HG03139 (cell line): ENCODE measurements around the gene PLCB3.

Experiments used
- ATAC-seq: cut with Tn5 transposase; IDR thresholded peaks from one replicate; pipeline ENCODE4 v1.9.1; 2021; ENCODE audit not compliant: unreplicated experiment

Gene PLCB3

DNA sequence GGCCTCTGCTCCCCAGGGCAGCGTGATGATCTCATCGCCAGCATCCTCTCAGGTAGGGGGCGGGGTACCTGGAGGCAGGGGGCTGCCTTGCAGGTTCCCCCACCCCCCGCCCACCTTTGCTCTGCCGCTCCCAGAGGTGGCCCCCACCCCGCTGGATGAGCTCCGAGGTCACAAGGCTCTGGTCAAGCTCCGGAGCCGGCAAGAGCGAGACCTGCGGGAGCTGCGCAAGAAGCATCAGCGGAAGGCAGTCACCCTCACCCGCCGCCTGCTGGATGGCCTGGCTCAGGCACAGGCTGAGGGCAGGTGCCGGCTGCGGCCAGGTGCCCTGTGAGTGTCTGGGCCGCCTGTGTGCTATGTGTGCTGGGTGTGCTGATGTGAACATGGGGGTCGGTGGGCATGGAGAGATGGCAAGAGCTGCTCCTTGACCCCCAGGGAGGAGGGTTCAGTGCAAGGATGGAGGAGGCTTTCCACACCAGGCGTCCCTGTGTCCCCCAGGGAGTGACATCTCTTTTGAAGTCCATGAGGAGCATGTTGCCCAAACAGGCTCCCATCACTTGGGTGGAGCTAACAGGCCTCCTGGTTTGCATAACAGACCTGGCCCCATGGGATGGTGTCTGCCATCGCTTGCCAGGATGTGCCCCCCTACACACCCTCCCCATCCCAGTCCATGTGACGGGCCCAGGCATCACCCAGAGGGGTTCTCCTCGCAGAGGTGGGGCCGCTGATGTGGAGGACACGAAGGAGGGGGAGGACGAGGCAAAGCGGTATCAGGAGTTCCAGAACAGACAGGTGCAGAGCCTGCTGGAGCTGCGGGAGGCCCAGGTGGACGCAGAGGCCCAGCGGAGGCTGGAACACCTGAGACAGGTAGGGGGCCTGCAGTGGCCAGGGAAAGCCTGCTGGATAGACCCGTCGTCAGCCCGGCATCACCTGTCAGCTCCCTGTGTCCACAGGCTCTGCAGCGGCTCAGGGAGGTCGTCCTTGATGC lies 14.1 kb downstream of the PLCB3 start:
- no peak for ATAC-seq

DNA sequence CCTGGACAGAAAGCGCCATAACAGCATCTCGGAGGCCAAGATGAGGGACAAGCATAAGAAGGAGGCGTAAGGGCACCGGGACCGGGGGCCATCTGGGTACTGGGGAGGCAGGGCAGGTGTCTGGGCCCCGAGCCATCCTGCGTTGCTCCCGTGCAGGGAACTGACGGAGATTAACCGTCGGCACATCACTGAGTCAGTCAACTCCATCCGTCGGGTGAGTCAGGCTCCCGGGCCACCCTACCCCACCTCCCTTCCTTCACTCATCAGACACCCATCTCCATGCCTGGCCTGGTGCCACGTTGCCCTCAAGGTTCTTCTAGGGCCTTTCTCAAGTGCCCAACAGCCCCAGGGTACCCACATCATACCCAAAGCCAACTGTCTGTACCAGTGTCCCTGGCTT lies 15.0 kb downstream of the PLCB3 start:
- no peak for ATAC-seq

DNA sequence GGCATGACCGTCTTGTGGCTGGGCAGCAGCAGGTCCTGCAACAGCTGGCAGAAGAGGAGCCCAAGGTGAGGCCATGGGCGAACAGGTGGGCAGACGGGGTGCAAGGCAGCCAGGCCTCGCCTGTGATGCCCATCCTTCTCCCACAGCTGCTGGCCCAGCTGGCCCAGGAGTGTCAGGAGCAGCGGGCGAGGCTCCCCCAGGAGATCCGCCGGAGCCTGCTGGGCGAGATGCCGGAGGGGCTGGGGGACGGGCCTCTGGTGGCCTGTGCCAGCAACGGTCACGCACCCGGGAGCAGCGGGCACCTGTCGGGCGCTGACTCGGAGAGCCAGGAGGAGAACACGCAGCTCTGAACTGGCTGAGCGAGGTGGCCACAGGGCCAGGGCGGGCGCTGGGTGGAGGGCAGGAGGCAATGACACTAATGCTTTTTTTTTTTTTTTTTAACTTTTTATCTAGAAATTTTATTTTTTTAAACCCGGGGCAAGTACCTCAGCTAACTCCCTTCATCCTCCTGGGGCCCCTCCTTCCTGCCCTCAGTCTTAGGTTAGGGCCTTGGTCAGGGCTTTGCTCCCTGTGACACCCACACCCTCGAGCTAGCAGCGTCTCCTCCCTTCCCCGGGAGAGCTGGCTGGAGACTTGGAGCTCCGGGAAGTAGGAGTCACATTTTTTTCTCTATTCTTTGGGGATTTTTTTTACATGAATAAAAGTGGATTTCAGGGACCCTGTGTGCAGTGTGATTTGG lies 16.0 kb downstream of the PLCB3 start:
- no peak for ATAC-seq

DNA sequence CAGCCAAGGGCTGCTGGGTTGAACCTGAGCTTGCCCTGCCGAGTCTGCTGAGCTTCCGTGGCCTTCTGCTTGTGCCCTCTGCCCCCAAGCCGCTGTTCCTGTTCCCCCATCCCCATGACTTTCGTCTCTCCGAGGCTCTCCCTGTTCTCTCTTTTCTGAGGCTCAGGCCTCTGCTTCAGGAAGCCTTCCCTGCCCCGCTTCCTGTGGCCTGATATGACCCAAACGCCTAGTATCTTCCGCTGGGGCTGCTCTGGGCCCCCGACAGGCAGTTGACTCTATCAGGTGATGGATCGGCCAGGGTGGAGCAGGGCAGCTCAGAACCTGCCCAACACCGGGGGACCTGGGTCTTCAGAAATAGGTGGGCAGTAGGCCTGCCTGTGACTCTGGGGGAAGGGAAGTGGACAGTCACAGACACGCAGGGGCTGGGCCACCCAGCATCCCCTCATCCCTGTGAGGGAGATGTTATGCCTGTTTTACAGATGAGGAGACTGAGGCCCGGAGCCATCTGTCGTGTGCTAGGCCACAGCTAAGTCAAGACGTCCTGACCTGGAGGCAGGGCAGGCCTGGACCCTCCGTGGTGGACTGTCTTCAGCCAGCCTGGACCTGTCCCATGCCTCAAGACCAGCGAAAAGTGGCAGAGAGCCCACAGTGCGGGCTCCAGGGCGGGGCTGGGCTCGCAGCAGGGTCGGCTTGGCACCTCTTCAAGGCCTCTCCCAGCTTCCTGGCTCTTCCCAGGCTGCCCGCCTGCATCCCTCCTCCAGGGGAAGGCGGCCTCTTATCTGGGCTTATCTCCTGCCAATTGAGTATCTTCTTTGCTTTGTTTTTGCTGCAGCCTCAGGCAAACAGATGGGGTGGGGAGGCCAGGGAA lies 16.9 kb downstream of the PLCB3 start:
- no peak for ATAC-seq

DNA sequence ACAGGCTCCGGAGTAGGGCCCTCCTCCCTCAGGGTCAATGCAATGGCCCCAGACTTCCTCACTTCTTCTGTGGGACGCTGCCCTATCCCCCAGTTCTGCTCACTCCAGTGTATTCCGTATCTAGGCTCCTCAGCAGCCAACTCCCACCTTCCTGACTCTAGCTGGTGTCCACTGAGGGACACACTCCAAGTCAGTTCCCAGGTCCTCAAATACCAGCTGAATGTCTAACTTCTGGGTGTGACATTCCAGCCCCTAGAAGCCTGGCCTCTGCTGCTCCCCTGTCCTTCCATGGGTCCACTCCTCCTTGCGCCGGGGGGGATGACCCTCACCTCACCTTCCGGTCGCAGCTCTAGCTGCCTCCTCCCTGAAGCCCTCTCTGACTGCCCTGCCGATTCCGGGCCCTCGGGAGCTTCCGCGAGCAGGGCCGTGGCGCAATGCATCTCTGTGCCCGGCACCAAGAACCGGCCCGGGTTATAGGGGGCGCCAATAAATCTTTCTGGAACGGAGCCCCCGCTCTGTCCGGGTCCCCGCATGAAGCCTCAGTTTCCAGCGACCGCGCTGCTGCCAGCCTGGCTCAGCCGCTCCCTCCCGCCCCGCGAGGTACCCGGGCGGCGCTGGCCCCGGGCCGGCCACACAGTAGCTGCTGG lies 17.7 kb downstream of the PLCB3 start:
- ATAC-seq = no peak

DNA sequence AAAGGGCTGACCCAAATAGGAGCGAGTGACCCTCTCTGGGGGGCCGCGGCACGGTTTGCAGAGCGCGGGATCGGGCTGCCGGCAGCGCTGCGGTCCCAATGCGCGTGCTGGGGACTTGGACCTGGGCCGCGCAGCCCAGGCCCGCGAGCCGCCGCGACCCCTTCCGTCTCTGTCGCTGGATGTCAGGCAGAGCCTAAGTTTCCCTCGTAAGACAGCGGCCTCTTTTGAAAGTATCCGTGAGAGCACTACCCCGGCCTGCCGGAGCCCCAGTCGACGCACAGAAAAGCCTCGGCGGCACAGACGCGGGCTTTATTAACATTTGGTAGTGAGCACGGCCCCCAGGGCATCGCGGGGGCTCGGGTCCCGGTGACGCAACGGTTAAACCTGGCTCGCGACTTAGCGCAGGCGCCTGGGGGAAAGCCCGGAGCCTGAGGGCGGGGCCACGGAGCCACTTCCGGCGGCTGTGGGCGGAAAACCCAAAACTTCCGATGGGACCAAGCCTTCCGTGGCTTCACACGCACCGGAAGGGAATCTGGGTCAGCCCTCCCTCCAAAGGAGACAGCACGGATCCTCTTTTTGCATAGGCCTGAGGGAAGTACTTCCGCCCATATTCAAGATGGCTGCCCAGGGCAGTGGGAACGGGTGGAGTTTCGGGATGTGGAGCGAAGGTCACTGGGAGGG lies 18.4 kb downstream of the PLCB3 start:
- peak; percentile 56 for ATAC-seq

DNA sequence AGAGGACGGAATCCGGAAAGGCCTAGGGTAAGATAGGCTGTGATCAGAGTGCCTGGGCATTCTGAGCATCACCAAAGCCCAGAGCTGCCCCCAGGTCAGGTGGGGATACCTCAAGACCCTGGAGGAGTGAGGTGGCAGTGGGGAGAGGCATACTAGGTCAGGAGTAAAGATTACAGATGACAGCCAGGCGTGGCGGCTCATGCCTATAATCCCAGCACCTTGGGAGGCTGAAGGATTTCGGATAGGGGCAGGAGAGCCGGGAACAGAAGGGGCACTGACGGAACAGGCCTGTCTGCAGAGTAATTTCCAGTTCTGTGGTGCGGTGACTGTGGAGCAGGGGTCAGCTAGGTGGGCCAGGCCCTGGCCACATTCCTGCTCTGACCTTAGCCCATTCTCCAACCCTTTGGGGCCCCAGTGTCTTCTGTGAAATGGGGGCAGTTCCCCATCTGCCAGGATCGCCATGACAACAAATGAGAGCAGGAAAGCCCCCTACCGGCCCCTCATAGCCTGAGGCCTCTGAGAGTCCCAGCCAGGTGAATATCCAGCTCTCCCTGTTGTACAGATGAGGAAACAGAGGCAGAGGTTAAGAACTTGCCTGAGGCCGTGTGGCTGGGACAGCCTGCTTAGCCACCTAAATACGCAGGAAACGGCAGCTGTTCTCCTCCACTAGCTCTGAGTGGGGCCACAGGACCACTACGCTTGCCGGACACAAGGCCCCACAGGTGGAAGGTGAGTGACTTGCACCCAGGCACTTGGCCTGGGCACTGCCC lies 23.9 kb downstream of the PLCB3 start:
- no peak for ATAC-seq

DNA sequence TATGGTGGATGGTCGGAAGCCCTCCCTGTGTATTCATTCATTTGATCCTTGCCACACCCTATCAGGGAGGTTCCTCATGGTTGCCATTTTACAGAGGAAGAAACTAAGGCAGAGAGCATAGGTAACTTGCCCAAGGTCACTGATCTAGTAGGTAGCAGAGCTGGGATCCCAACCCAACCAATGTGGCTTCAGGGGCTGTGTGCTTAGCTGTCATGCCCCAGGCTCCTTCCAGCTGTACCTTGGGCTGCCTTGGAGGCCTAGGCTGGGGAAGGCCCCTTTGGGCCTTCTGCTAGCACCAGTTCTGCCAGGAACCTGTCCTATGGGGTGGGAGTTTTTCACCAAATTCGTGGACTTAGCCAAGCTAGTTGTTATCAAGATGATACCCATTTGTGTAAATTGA lies 24.5 kb downstream of the PLCB3 start:
- no peak for ATAC-seq

DNA sequence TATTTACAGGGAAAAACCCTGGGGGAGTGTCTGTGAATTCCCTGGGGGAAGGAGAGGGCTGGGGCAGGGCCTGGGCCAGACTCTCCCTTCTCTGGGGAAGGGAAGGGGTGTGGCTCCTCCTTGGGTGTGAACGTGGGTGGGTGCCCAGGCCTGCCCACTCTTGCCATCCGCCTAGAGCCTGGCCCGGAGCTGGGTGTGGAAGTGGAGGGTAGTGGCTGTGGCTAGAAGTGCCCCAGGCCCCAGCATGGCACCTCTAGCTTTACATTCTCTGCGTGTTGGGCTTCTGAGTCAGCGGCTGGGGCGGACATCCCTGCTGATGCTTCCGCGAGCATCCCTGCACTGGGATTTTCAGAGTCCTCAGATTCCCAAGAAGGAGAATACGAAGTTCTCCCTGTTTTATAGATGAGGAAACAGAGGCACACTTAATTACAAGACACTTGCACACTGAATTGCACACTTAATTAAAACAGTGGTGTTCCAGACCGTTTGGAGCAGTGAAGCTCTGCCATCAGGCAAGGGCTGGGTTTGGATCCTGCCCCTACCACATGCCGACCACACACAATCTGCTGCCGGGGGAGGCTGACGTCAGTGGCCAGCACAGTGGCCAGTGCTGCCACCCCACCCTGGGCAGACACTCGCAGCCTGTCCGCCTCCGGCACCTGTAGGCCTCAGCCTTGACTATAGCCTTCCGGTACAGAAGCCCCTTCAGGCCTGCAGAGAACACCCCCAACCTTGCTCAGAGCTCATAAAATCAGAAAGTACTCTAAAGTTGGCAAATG lies 25.5 kb downstream of the PLCB3 start:
- ATAC-seq = no peak

DNA sequence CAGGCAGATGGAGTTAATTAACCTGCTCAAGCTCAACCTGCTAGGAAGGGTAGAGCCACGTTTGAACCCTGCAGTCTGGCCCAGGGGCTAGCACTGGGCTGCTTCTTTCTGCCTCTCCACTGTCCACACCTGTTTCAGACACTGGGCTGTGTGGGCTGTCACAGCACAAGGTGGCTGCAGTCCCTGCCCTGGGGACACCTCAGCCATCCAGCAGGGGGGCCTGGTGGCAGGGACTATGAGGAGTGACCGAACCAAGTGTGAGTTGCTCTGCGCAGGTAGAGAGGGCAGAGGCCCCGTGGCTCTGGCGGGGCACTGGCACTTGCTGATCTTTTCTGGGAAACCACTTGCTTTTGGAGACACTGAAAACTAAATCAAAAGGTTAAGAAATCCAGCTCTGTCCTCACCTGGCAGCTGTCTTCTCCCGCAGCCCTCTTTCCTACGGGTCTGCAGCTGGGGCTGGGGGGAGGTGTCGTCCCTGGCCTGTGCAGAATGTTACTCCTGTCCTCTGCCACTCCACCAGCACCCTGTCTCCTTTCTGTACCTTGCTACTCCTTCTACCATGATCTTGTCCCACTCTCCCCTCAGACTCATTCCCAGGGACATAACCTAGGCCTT lies 27.4 kb downstream of the PLCB3 start:
- no peak for ATAC-seq

DNA sequence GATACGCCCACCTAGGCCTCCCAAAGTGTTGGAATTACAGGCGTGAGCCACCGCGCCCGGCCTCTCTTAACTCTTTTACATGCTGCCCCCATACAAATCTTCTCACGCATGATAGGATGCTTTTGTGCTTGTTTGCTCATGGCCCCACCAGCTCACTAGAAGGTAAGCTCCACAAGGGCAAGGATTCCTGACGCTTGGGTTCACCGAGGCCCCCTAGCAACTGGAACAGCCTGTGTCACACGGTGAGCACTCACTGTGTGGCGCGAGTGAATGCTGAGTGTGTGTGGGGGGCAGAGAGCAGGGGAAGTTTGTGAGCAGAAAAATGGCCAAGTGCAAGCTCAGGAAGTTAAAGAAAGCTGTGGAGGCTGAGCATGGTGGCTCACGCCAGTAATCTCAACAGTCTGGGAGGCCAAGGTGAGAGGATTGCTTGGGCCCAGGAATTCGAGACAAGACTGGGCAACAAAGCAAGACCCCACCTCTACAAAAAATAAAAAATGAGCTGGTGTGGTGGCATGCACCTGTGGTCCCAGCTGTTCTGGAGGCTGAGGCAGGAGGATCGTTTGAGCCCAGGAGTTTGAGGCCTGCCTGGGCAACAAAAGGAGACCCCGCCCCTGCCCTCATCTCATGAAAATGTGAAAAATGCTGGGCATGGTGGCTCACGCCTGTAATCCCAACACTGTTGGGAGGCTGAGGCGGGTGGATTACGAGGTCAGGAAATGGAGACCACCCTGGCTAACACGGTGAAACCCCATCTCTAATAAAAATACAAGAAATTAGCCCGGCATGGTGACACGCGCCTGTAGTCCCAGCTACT lies 30.8 kb downstream of the PLCB3 start:
- no peak for ATAC-seq

DNA sequence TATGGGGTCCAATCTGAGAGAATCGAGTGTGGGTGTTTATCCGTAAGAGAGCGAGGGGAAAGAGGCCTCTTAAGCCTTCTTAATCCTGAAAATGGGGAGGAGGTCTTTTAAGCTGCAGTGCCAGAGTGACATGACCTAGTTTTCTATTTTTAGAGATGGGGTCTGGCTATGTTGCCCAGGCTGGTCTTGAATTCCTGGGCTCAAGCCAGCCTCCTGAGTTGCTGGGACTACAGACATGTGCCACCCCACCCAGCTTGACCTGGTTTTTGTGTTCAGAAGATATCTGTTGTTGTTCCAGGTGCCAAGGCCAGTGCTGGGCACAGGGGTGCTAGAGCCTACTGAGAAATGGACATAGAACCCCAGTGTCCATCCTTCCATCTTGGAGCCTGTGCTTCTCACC lies 31.8 kb downstream of the PLCB3 start:
- ATAC-seq = no peak

DNA sequence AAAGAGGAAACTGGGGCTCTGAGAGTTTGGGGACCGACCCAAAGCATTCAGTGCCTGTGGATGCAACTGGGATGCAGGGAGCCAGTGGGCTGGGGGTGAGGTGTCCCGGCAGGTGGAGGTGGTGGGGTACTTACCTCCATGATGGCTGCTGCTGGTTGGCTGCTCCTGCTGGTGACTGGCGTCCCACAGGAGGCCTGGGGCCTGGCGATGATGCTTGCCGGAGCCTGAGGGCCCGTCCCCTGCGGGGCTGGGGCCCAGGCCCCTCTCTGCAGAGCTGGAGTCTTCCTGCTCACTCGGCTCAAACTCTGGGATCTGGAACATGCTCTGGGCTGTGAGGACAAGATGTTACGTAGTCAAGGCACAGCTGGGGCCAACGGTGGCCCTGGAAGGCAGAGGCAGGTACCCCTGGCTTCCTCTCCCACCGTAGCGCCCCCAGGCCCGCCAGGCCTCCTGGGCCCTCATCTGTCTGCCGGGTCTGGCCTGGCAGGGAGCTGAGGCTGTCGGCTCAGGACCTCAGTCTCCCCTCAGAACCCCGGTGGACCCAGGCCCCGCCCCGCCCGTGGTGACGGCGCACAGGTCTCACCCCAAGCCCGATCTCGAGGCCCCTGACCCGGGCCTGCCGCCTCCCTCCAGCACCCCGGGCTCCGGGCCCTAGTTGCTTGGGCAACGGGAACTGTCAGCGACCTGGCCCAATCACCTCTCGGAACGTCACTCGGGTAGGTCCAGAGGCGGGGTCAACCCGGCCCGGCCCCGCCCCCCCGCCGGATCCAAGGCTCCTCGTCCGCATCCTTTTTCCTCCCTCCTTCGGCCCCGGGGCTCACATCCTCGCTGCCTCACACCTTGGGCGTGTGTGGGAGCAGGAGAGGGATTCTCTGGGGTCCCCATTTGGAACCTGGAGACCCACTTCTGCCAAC lies 33.0 kb downstream of the PLCB3 start, which contains the start of gene BAD:
TSS of gene BAD (minus strand) at position 618 of the 914 bp plus-strand sequence. CDS start at position 321, 297 bp downstream.
- ATAC-seq = peak; percentile 60

DNA sequence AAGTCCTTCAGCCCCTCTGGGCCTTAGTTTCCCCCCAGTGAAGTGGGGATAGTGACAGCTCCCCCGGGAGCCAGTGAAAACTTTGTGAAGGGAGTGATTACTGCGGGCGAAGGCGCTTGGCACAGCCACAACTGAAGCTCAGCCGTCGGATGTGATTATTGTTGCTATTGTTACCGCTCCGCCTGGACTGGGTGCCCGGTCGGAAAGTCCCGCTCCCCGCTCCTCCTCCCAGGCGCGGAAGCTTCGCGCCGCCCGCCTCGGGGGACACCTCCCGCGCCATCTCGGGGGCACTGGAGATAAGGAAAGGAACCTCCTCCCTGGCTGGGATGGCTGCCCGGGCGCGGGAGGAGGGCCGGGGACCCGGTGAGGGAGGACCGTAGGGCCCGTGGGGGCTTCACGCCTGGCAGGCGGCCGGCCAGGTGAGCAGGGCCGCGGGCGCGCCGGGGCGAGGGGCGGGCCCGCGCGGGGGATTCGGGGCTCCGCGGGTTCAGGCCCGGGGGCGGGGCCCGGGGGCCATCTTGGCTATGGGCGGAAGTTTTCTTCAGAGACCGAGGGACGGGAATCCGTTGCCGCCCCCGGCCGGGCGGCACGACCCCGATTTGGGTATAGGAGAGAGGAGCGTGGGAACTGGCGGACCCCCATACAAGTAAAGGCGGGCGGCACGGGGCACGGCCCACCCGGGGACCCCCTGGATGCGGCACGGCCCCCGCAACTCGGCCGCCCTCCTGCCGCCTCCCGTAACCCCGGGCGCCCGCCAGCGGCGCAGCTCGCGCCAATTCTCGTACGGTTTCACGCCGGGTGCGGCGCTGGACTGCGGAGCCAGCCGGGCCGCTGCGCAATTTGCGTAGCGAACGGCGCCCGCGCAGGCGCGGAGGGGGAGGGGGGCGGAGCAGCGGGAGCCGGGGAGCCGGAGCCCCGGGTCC lies 33.9 kb downstream of the PLCB3 start, which contains the start of gene GPR137:
TSS of gene GPR137 (plus strand) at position 887 of the 923 bp plus-strand sequence. CDS start 677 bp downstream, outside the sequence.
- ATAC-seq = peak; percentile 48
